ENCODE results near the gene RALGDS. TPM values are rescaled to one million over a fixed set of nuclear protein-coding genes. Genes with fewer than 3 reads are reported as not detected.
"Not testable (repeated sequence)": the region's sequence is repeated elsewhere in the genome, so short reads cannot be mapped to it uniquely, and the experiment has no call there.

RALGDS gene
- total RNA-seq = 10 to 100 TPM; 21.1 to 47.0 (median 36.9) TPM

DNA sequence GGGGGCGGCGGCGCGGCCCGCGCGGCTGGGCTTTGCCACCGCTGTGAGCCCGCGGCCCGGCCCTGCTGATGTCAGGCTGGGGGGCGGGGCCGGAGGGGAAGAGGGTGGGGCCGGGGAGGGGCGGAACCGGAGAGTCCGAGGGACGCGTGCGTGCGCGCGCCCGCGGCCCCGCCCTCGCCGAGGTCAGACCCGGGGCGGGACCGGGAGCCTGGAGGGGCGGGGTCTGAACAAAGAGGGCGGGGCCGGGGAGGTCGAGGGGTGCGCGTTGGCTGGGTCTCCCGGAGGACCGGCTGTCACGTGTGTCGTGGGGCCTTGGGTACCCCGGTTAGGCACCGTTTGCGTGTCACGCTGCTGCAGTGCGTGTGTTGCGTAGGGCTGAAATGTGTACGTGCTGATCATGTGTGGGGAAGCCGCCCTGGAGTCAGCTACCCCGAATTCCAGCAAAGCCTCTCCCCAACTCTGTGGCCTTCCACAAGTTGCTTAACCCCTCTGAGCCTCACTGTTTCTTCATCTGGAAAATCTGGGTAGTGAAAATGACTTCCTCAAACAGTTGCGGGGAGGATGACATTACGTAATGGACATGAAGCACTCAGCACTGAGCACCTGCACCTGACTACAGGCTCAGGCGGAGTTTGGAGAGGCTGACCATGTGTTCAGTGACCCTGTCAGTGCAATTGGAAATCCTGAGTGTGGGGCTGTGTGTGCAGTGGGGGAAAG is at the start of gene RALGDS:
RALGDS (minus strand) TSS at position 43 of the 717 bp plus-strand sequence. CDS start 86 bp downstream, outside the sequence.
- in situ Hi-C loops (cut with MboI; ENCODE audit: low sequenced_read_pairs in 4 of 4) = no loop called here
- H3K9me3 ChIP-seq = no peaks in the 10 kb centered on the region
- no peaks in the 10 kb centered on the region for H3K27me3 ChIP-seq
- peak; percentile 66 to 67 for ATAC-seq
- peak; percentile 86 to 87 for DNase-seq
- H3K36me3 ChIP-seq = no peaks in the 10 kb centered on the region
- TF ChIP-seq CTCF (IDR thresholded peaks at IDR 0.05 in 4 of 5, conservative IDR thresholded peaks at IDR 0.05 in 1 of 5) (no peak), POLR2A (IDR thresholded peaks at IDR 0.05) (no peak)
- H3K27ac ChIP-seq = peak within 1 kb of the TSS; percentile 85 to 98 (median 93)
- H3K4me1 ChIP-seq = peaks cover 56 to 80% of the 10 kb centered on the region in 2 donors
- intact Hi-C loops (cut with DNase I; ENCODE audit: low total_unique reads) = no loop called here
- peak within 1 kb of the TSS; percentile 53 to 86 (median 68) for H3K4me3 ChIP-seq

GRCh38 chr9:133170716-133171115 is 49.7 kb upstream of the RALGDS start:
- no peaks in the 10 kb centered on the region for H3K36me3 ChIP-seq
- H3K27ac ChIP-seq = no peak overlapping the region
- no peak for DNase-seq
- no peaks in the 10 kb centered on the region for H3K4me1 ChIP-seq
- H3K9me3 ChIP-seq = no peaks in the 10 kb centered on the region
- intact Hi-C loops (cut with DNase I; ENCODE audit: low total_unique reads) (no loop called here), in situ Hi-C loops (cut with MboI; ENCODE audit: low sequenced_read_pairs in 4 of 4) (loop anchor here in 1 of 4 donors (10.0 kb wide), 1 partner anchor 314 kb away; no protein-coding TSS in a partner anchor)
- peaks cover 0 to 5% (median 0%) of the 10 kb centered on the region in 3 donors for H3K27me3 ChIP-seq
- no peak for TF ChIP-seq POLR2A (IDR thresholded peaks at IDR 0.05)
- TF ChIP-seq CTCF (IDR thresholded peaks at IDR 0.05 in 4 of 5, conservative IDR thresholded peaks at IDR 0.05 in 1 of 5) = no peak
- H3K4me3 ChIP-seq = no peak overlapping the region
- no peak for ATAC-seq

DNA sequence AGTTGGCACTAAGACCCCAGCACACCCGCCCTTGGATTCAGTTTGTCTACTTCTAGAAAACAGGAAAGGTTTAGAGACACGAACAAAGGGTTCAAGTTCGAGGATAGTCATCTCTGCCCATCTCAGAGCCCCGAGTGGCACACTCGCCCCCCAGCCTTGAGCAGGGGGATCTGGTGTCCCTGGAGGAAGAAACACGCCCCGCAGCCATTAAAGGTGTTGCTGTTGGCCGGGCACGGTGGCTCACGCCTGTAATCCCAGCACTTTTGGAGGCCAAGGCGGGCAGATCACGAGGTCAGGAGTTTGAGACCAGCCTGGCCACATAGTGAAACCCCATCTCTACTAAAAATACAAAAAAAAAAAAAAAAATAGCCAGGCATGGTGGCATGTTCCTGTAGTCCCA is 48.6 kb upstream of the RALGDS start:
- H3K4me3 ChIP-seq; H3K9me3 ChIP-seq; H3K27ac ChIP-seq; H3K27me3 ChIP-seq; H3K36me3 ChIP-seq; H3K4me1 ChIP-seq; intact Hi-C loops (cut with DNase I; ENCODE audit: low total_unique reads); ATAC-seq; DNase-seq: not testable (repeated sequence)
- in situ Hi-C loops (cut with MboI; ENCODE audit: low sequenced_read_pairs in 4 of 4) = loop anchor here in 1 of 4 donors (10.0 kb wide), 1 partner anchor 315 kb away; no protein-coding TSS in a partner anchor

- TF ChIP-seq POLR2A (IDR thresholded peaks at IDR 0.05) = no peak
- no peak for TF ChIP-seq CTCF (IDR thresholded peaks at IDR 0.05 in 4 of 5, conservative IDR thresholded peaks at IDR 0.05 in 1 of 5)
- ATAC-seq = no peak
- DNase-seq = no peak
- Histone ChIP-seq H3K27me3 (peaks cover 2 to 4% (median 3%) of the 10 kb centered on the region in 3 donors), H3K36me3 (no peaks in the 10 kb centered on the region), H3K4me3 (no peak overlapping the region), H3K27ac (no peak overlapping the region), H3K9me3 (no peaks in the 10 kb centered on the region), H3K4me1 (peaks cover 0 to under 1% of the 10 kb centered on the region in 2 donors)
- intact Hi-C loops (cut with DNase I; ENCODE audit: low total_unique reads) = no loop called here
- in situ Hi-C loops (cut with MboI; ENCODE audit: low sequenced_read_pairs in 4 of 4) = no loop called here
These were observed 48.1 kb upstream of the RALGDS start for GRCh38 chr9:133169102-133169501.

DNA sequence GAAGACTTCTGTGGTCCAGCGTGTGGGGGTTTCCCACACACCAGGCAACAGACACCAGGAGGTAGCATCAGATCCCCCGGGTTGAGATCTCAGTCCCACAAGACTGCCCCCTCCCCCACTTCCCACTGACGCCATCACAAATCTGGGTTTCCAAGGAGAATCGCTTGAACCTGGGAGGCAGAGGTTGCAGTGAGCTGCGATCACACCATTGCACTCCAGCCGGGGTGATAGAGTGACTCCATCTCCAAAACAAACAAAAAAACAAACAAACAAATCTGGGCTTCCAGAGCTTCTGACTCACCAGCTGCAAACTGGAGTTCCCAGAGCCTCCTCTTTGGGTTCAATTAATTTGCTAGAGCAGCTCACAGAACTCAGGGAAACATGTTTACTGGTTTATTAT is 47.4 kb upstream of the RALGDS start:
- Histone ChIP-seq H3K4me1 (peaks cover 0 to 7% of the 10 kb centered on the region in 2 donors), H3K36me3 (no peaks in the 10 kb centered on the region), H3K9me3 (no peaks in the 10 kb centered on the region), H3K27me3 (peaks cover 9 to 11% (median 9%) of the 10 kb centered on the region in 3 donors), H3K4me3 (no peak overlapping the region), H3K27ac (no peak overlapping the region)
- ATAC-seq (no peak), DNase-seq (no peak)
- in situ Hi-C loops (cut with MboI; ENCODE audit: low sequenced_read_pairs in 4 of 4) = no loop called here
- TF ChIP-seq CTCF (IDR thresholded peaks at IDR 0.05 in 4 of 5, conservative IDR thresholded peaks at IDR 0.05 in 1 of 5) (no peak), POLR2A (IDR thresholded peaks at IDR 0.05) (no peak)
- intact Hi-C loops (cut with DNase I; ENCODE audit: low total_unique reads) = no loop called here

Data from gastrocnemius medialis (tissue), 4 donors.